ENCODE measurements around the gene CFDP1. TPM values are rescaled to one million over a fixed set of nuclear protein-coding genes. Genes with fewer than 3 reads are reported as not detected.
A peak's percentile ranks its signal among the peaks of the same experiment; 100 is the strongest.
"Not testable (repeated sequence)": the region's sequence is repeated elsewhere in the genome, so short reads cannot be mapped to it uniquely, and the experiment has no call there.

Gene CFDP1
- total and polyA plus RNA-seq, 2 donors (not counting 1 experiment from before 2014, with no cell fraction given), result 47.9 to 80.0 TPM

DNA sequence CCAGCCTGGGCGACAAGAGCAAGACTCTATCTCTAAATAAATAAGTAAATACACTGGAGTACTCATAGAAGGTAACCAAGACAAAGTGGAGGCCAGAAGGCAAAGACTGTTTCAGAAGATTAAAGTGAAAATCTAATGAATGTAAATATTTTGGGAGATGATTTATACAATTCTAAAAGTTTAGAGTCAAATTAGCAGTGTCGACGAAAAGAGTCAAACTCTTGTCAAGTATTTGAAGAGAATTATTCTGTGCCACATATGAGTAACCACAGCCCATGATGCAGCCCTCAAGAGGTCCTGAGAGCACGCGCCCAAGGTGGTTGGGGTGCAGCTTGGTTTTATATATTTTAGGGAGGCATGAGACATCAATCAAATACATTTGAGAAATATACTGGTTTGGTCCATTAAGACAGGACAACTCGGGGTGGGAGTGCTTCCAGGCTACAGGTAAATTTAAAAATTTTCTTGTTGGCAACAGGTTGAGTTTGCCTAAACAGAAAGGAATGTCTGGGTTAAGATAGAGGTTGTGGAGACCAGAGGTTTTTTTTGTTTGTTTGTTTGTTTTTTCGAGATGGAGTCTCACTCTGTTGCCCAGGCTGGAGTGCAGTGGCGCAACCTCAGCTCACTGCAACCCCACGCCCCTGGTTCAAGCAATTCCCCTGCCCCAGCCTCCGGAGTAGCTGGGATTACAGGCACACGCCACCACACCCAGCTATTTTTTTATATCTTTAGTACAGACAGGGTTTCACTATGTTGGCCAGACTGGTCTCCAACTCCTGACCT, 3.5 kb downstream of the CFDP1 start:
- no peak for TF ChIP-seq CTCF (conservative IDR thresholded peaks at IDR 0.05 in 1 of 2, IDR thresholded peaks at IDR 0.05 in 1 of 2; ENCODE audit: low read depth in 1 of 2, low read length in 2 of 2)
- TF ChIP-seq EZH2 (IDR thresholded peaks at IDR 0.05; ENCODE audit: low read length, missing control alignments), result no peak
- H3K4me3 ChIP-seq (replicated peaks in 1 of 4; ENCODE audit: control extremely low read depth in 1 of 4, insufficient read depth in 1 of 4, low read depth in 3 of 4, low read length in 4 of 4), result no peak overlapping the region
- H3K27me3 ChIP-seq (ENCODE audit: control insufficient read depth, insufficient read depth, low read length), result no peaks in the 10 kb centered on the region
- no peak overlapping the region for H3K4me2 ChIP-seq (ENCODE audit: extremely low read depth, insufficient read depth, low read length)
- no peak overlapping the region for H3K9ac ChIP-seq (ENCODE audit: insufficient read depth, low read length)
- H3K4me1 ChIP-seq (ENCODE audit: control insufficient read depth, extremely low read depth, insufficient read depth, low read length), result peaks cover 10% of the 10 kb centered on the region
- H3K79me2 ChIP-seq (ENCODE audit: control insufficient read depth, insufficient read depth, low read length), result peaks cover 32% of the 10 kb centered on the region
- H3K36me3 ChIP-seq (ENCODE audit: control insufficient read depth, insufficient read depth, low read length), result no peaks in the 10 kb centered on the region
- H2AFZ ChIP-seq (ENCODE audit: low read length), result no peak overlapping the region
- DNase-seq (ENCODE audit: low read depth in 2 of 2), result no peak
- no peaks in the 10 kb centered on the region for H3K9me3 ChIP-seq (ENCODE audit: control insufficient read depth, insufficient read depth, low read depth, low read length)
- no peak overlapping the region for H3K27ac ChIP-seq (ENCODE audit: insufficient read depth, low read length)
- no peaks in the 10 kb centered on the region for H4K20me1 ChIP-seq (ENCODE audit: control insufficient read depth, extremely low read depth, insufficient read depth, low read length)

DNA sequence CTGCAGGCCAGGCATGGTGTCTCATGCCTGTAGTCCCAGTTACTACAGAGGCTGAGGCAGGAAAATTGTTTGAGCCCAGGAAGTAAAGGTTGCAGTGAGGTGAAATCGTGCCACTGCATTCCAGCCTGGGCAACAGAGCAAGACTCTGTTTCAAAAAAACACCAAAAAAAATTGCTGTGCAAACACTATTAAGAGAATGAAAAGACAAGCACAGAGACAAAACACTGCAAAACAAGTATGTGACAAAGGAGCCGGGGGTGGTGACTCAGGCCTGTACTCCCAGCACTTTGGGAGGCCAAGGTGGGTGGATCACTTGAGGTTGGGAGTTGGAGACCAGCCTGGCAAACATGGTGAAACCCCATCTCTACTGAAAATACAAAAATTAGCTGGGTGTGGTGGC, 6.8 kb downstream of the CFDP1 start:
- not testable (repeated sequence) for H3K9ac ChIP-seq (ENCODE audit: insufficient read depth, low read length); H3K9me3 ChIP-seq (ENCODE audit: control insufficient read depth, insufficient read depth, low read depth, low read length); H2AFZ ChIP-seq (ENCODE audit: low read length); H3K4me3 ChIP-seq (replicated peaks in 1 of 4; ENCODE audit: control extremely low read depth in 1 of 4, insufficient read depth in 1 of 4, low read depth in 3 of 4, low read length in 4 of 4); H3K4me1 ChIP-seq (ENCODE audit: control insufficient read depth, extremely low read depth, insufficient read depth, low read length); H4K20me1 ChIP-seq (ENCODE audit: control insufficient read depth, extremely low read depth, insufficient read depth, low read length); H3K36me3 ChIP-seq (ENCODE audit: control insufficient read depth, insufficient read depth, low read length); H3K27me3 ChIP-seq (ENCODE audit: control insufficient read depth, insufficient read depth, low read length); H3K27ac ChIP-seq (ENCODE audit: insufficient read depth, low read length)
- peak in 1 of 2 donors; percentile 10 for DNase-seq (ENCODE audit: low read depth in 2 of 2)
- Histone ChIP-seq H3K79me2 (ENCODE audit: control insufficient read depth, insufficient read depth, low read length) (peaks cover 40% of the 10 kb centered on the region), H3K4me2 (ENCODE audit: extremely low read depth, insufficient read depth, low read length) (peak overlapping the region; percentile 13)

GRCh38 chr16:75424105-75424762, 9.1 kb downstream of the CFDP1 start:
- H3K36me3 ChIP-seq (ENCODE audit: control insufficient read depth, insufficient read depth, low read length); H2AFZ ChIP-seq (ENCODE audit: low read length); H3K4me1 ChIP-seq (ENCODE audit: control insufficient read depth, extremely low read depth, insufficient read depth, low read length); H3K9ac ChIP-seq (ENCODE audit: insufficient read depth, low read length); H3K4me3 ChIP-seq (replicated peaks in 1 of 4; ENCODE audit: control extremely low read depth in 1 of 4, insufficient read depth in 1 of 4, low read depth in 3 of 4, low read length in 4 of 4); H3K4me2 ChIP-seq (ENCODE audit: extremely low read depth, insufficient read depth, low read length); H4K20me1 ChIP-seq (ENCODE audit: control insufficient read depth, extremely low read depth, insufficient read depth, low read length); H3K27ac ChIP-seq (ENCODE audit: insufficient read depth, low read length); H3K27me3 ChIP-seq (ENCODE audit: control insufficient read depth, insufficient read depth, low read length); H3K9me3 ChIP-seq (ENCODE audit: control insufficient read depth, insufficient read depth, low read depth, low read length): not testable (repeated sequence)
- H3K79me2 ChIP-seq (ENCODE audit: control insufficient read depth, insufficient read depth, low read length), result peaks cover 42% of the 10 kb centered on the region
- DNase-seq (ENCODE audit: low read depth in 2 of 2), result peak in 1 of 2 donors; percentile 18

DNA sequence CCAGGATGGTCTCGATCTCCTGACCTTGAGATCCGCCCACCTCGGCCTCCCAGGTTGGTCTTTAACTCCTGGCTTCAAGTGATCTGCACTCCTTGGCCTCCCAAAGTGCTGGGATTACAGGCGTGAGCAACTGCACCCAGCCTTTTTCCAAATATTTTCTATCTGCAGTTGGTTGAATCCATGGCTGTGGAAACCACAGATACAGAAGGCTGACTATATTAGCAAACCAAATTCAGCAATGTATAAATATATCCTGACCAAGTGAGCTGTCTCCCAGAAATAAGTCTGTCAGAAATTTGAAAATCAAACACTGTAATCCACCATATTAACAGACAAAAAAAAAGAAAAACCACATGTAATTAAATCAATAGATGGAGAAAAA, 9.6 kb downstream of the CFDP1 start:
- H3K4me1 ChIP-seq (ENCODE audit: control insufficient read depth, extremely low read depth, insufficient read depth, low read length), result peaks cover 6% of the 10 kb centered on the region
- no peak overlapping the region for H3K4me2 ChIP-seq (ENCODE audit: extremely low read depth, insufficient read depth, low read length)
- H4K20me1 ChIP-seq (ENCODE audit: control insufficient read depth, extremely low read depth, insufficient read depth, low read length), result no peaks in the 10 kb centered on the region
- no peaks in the 10 kb centered on the region for H3K9me3 ChIP-seq (ENCODE audit: control insufficient read depth, insufficient read depth, low read depth, low read length)
- H3K27me3 ChIP-seq (ENCODE audit: control insufficient read depth, insufficient read depth, low read length), result no peaks in the 10 kb centered on the region
- no peaks in the 10 kb centered on the region for H3K36me3 ChIP-seq (ENCODE audit: control insufficient read depth, insufficient read depth, low read length)
- H2AFZ ChIP-seq (ENCODE audit: low read length), result no peak overlapping the region
- H3K27ac ChIP-seq (ENCODE audit: insufficient read depth, low read length), result no peak overlapping the region
- DNase-seq (ENCODE audit: low read depth in 2 of 2), result peak in 1 of 2 donors; percentile 16
- TF ChIP-seq CTCF (conservative IDR thresholded peaks at IDR 0.05 in 1 of 2, IDR thresholded peaks at IDR 0.05 in 1 of 2; ENCODE audit: low read depth in 1 of 2, low read length in 2 of 2) (no peak), EZH2 (IDR thresholded peaks at IDR 0.05; ENCODE audit: low read length, missing control alignments) (no peak)
- no peak overlapping the region for H3K9ac ChIP-seq (ENCODE audit: insufficient read depth, low read length)
- H3K4me3 ChIP-seq (replicated peaks in 1 of 4; ENCODE audit: control extremely low read depth in 1 of 4, insufficient read depth in 1 of 4, low read depth in 3 of 4, low read length in 4 of 4), result no peak overlapping the region
- peaks cover 45% of the 10 kb centered on the region for H3K79me2 ChIP-seq (ENCODE audit: control insufficient read depth, insufficient read depth, low read length)

All from fibroblast of lung (primary cell).